Activated CD4-positive, alpha-beta T cell treated with anti-CD3 and anti-CD28 coated beads for 24 hours (primary cell): ENCODE data around the gene NUP160.
A peak's percentile ranks its signal among the peaks of the same experiment; 100 is the strongest.
"Not testable (repeated sequence)": the region's sequence is repeated elsewhere in the genome, so short reads cannot be mapped to it uniquely, and the experiment has no call there.

ENCODE experiments used
- DNase-seq, 2 donors: peaks; one replicate each; pipeline ENCODE4 v3.0.0-alpha.2; 2020; ENCODE audit warnings: low read depth in 2 of 2

The NUP160 gene

GRCh38 chr11:47861728-47862127, 13.6 kb upstream of the NUP160 start:
- DNase-seq, result no peak

- DNase-seq, result no peak
Measured at GRCh38 chr11:47860536-47860935, 12.4 kb upstream of the NUP160 start.

DNA sequence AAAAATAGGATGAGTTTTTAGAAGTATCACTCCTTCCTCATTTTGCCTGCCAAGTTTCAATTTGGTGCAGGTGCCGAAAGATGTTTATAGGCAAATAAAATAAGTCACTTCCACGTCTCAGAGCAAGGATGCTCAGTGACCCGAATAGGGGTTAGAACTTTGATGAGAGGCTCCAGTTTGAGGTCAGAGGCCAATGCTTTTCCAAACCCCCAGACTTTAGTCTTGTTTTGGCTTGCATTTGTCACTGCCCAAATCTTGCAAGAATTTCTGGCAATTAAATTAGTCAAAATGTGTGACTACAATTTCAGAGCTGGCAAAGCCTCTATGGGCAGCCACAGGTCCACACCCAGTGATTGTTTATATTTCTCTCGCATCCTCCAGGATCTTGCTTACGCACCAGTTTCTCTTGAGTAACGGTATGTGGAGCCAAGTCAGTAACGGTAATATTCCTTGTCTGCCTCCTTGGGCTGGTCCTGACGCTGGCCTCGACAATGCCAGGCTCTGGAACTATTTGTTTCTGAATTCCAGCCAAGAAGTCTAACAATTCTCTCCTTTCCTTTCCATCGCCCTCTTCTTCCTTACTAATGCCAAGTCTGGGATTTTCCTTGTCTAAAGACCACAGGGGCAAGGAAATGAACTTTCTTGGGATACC, 9.9 kb upstream of the NUP160 start:
- DNase-seq, result no peak

DNA sequence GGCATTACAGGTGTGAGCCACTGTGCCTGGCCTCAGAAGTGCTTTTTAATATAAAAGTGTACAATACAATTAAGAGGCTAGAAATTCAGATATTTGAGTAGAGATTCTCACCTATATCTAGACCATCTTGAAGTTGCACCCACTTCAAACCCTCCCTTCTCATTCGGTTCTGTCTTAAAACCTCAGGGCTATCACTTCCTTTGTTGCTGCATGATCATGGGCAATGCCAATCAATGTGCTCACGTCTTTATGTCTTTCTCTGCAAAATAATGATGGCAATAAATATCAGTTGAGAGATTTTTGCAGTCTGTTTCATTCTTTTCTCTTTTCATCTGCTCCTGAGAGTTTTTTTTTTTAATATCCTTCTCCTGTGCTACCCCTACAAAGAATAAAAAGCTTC, 9.3 kb upstream of the NUP160 start:
- no peak for DNase-seq

- no peak for DNase-seq
Measured at GRCh38 chr11:47856186-47856585, 8.0 kb upstream of the NUP160 start.

DNA sequence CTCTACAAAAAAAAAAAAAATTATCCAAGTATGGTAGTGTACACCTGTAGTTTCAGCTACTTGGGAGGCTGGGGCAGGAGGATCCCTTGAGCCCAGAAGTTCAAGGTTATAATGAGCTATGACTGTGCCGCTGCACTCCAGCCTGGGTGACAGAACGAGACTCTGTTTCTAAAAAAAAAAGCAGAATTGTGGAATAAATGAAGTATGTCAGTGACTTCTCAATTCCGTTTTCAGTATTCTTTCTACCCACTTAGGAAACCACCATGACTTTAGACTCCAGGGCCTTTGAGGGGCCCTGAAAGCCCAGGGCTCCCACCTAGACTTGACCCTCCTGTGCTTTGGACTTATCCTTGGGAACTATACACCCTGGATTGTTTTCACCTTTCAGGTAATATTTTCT, 6.5 kb upstream of the NUP160 start:
- DNase-seq, result no peak

DNA sequence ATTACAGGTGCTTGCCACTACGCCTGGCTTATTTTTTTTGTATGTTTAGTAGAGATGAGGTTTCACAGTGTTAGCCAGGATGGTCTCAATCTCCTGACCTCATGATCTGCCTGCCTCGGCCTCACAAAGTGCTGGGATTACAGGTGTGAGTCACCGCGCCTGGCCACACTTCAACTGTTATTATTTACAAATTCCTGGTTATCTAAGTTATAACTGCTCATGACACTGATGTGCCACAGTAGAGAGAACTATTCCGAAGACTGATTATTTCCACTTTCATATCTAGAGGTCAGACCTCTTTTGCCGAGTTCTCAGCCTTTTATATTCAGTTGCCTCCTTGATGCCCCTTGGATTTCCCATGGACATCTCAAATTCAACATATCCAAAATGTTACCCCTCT, 3.9 kb upstream of the NUP160 start:
- DNase-seq, result no peak

- no peak for DNase-seq
Measured at GRCh38 chr11:47850337-47850736, 2.2 kb upstream of the NUP160 start.

DNA sequence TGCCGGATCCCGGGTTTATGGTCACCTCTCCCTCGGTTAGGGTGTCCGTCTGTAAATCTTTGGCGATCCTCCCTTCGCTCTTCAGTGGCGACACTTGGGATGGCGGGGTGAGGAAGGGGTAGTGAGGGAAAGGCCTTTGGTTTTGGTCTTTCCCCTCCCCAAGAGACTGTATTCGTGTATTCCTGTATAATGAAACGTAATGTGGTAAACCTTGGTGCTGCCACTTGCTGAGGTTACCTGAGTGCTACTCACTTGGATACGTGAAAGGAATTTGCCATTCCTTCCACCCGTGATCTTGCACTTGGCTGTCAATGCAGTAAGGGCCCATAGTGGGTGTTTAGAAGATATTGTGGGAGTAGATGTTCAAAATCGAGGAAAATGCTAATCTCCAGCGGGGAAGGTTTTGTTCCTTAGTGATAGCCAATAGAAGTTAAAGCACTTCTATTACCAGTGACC, 578 bp upstream of the NUP160 start:
- DNase-seq, result no peak

DNA sequence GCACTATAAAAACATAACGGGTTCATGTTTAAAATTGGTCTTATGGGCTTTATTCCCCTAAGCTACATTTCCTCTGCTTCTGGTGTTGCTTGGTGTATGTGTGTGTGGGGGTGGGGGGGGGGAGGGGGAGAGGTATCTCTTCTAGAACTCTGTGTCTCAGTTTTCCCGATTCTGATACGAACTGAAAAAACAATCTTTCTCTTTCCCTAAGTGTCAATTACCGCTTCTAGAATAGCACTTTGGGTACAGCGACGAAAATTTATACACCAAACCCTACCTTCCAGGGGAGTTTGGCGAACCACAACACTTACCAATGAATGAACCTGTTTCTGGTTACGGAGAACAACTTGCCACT, 636 bp downstream of the NUP160 start:
- DNase-seq, result no peak

DNA sequence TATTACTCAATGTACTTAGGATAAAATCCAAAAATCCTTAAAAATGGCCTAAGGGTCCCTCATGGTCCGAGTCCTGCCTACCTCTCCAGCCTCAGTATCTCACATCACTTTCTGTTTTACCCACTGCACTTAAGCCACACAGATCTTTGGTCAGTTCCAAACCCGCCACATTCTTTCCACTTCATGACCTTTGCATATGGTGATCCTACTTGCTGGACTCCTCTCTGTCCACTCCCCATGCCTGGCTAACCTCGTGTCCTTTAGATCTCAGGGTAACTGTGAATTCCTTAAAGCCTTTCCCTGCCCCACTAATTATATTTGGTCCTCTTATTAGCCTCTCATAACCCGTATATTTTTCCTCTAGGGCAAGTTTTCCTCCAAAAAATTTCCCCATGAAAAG, 1.2 kb downstream of the NUP160 start:
- DNase-seq, result no peak

GRCh38 chr11:47843361-47844055, 4.6 kb downstream of the NUP160 start:
- no peak for DNase-seq

DNA sequence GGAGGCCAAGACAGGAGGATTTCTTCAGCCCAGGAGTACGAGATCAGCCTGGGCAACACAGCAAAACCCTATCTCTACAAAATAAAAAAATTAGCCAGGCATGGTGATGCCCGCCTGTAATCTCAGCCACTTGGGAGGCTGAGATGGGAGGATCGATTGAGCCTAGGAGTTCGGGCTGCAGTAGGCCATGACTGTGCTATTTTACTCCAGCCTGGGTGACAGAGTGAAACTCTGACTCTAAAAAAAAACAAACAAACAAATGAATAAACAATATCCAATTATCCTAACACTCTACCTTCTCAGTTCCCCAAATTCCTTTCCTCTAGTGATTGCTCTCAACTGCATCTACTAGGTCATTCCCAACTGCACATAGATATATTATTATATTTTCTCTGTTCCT, 5.4 kb downstream of the NUP160 start:
- no peak for DNase-seq

DNA sequence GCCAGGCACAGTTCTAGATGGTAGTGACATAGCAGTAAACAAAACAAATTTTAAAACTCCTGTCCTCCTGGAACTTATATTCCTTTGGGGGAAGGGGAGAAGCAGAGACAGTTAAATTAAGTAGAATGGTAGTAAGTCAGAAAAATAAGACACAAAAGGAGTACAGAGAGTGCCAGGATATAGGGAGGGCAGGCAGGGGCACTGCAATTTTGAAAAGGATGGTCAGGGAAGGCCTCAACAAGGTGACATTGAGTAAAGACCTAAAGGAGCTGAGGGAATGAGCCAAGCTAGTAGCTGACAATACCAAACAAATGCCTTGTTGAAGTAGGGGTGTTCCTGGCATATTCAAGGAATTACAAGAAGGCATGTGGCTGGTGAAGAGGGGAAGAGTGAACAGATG, 10.2 kb downstream of the NUP160 start:
- no peak for DNase-seq

DNA sequence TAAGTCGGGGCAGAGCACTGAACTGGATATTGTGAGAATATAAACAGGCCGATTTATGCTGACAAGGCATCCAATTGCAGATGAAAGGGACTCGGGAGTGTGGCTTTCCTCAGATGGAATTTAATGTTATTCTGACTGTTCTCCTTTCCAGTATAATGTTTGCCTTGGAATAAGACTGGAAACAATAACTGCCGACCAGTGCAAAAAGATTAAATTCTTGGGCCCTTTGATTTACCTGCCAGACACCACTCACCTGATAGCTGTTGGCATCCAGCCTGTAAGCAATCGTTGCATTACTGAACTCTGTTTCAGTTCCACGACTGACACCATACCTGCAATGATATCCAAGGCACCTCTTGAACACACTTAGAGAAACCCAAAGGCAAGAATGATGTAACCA, 10.9 kb downstream of the NUP160 start:
- DNase-seq, result no peak

- not testable (repeated sequence) for DNase-seq
Measured at GRCh38 chr11:47830013-47830412, 18.1 kb downstream of the NUP160 start.

DNA sequence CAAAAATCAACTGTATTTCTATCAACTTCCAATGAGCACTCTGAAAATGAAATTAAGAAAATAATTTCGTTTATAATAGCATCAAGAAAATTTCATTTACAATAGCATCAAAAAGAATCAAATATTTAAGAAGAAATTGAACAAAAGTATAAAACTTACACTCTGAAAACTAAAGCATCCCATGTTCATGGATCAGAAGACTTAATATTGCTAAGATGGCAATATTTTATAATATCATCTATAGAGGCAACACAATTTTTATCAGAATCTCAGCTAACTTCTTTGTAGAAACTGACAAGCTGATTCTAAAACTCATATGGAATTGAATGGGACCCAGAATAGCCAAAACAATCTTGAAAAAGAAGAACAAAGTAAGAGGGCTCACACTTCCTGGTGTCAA, 19.9 kb downstream of the NUP160 start:
- DNase-seq, result no peak

- not testable (repeated sequence) for DNase-seq
Measured at GRCh38 chr11:47822664-47823063, 25.5 kb downstream of the NUP160 start.

DNA sequence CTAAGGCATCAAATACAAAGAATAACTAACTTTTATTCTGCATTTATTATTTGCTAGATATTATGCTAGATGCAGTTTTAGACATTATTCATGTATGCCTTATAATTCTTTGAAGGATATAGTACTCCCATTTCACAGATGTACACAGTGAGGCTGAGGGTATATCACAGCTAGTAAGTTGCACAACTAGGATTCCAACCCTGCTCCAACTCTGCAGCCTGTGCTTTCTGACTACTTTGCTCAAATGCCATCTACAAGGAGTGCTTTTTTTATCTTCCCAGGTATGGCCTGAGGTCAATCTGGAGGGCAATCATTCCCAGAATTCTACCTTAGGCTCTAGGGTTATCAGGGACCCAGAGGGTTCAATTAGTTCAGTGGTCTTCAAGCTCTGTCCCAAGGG, 28.4 kb downstream of the NUP160 start:
- DNase-seq, result no peak

GRCh38 chr11:47800759-47801158, 47.4 kb downstream of the NUP160 start:
- no peak for DNase-seq

DNA sequence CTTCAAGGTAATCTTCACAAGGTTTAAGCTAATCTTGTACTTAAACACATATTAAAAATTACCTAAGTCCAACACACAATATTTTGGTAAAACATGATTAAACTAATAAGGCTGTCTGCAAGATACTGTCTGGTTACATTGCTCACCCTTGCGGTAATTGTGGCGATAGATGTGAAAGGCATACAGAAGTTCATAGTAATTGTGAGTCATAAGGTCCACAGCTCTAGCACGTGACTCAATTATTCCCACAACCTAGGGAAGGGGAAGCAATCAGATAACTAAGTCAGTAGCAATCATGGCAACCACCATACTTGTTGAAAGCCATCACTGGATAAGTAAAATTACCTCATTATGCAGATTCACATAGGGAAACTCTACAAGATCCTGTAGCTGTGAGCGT, 50.5 kb downstream of the NUP160 start:
- peak; percentile 28 to 35 for DNase-seq

DNA sequence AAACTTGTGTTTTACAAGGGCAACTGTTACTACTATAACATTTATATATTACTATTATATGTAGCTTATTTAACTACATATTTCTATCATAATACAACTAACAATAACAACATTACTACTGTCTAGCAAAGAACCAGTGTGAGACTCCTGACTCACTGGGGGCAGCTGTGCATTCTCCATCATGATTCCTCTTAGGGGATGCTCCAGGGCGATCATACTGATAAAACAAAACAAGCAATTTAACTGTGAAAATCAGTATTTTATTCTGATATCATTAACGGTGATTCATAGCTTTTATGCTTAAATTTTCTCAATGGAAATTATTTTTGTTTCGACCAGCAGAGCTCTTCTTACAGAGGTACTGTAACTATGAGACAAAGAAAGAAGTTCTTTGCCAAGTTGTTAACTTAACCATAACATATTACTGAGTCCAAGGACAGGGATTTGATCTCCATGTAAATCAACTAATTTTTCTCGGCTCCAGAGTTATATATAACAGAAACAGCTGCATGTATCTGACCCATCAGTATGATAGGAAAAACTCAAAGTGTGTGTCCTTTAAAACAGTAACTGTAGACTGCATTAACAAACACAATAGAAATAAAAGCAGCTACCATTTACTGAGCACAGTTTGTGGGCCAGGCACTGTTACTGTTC, 56.2 kb downstream of the NUP160 start:
- no peak for DNase-seq

GRCh38 chr11:47790017-47790416, 58.1 kb downstream of the NUP160 start:
- DNase-seq, result not testable (repeated sequence)
